SU-DHL-6 (cell line): ENCODE data around the gene STK11.

ENCODE experiments used
- CTCF ChIP-seq: fragments of 200-600 bp; sonication (generic); IDR thresholded peaks from one replicate; pipeline ENCODE4 v1.5.1; 2017; ENCODE audit warnings: antibody characterized with exemption, mild to moderate bottlenecking, low read length, moderate library complexity; ENCODE audit not compliant: insufficient read depth, poor library complexity, severe bottlenecking
- EZH2phosphoT487 ChIP-seq: fragments of 200-600 bp; sonication (generic), shearing (Covaris generic); conservative IDR thresholded peaks from 2 replicates; pipeline ENCODE4 v1.6.1; 2018; ENCODE audit warnings: mild to moderate bottlenecking, antibody characterized with exemption, low read length, moderate library complexity, mixed read lengths

- TF ChIP-seq CTCF = no peak
- no peak for TF ChIP-seq EZH2phosphoT487
Measured at GRCh38 chr19:1173845-1174809, 31.5 kb upstream of the STK11 start, which contains the start of gene SBNO2.
